HCT116 (cell line): ENCODE results near the gene C4orf50. TPM values are rescaled to one million over a fixed set of nuclear protein-coding genes. Genes with fewer than 3 reads are reported as not detected.
A peak's percentile ranks its signal among the peaks of the same experiment; 100 is the strongest.

ENCODE experiments used
- ATAC-seq: fragments of 200-7000 bp; cut with Tn5 transposase; 2 replicates; pipeline ENCODE4 v1.9.1; 2020; ENCODE audit warnings: mild to moderate bottlenecking, moderate library complexity
- BruUV-seq: library from RNA; stranded (reverse); fragments of 400-500 nt; replicated peaks from 2 replicates; lab custom pipeline; 2021; lab: Mats Ljungman, UMichigan
- CTCF ChIA-PET: fragments of 300-600 bp; sonication (Branson Sonifier 250); formaldehyde crosslinking; loops from one replicate; lab custom pipeline; 2021; ENCODE audit warnings: antibody characterized with exemption; lab: Charles Lee
- POLR2A ChIA-PET: fragments of 300-600, 350-600 bp; sonication (Branson Sonifier 250); formaldehyde crosslinking; loops from one replicate; lab custom pipeline; 2021; ENCODE audit warnings: antibody characterized with exemption; lab: Charles Lee
- RAD21 ChIA-PET, 2 experiments: fragments of 300-600 bp; sonication (Branson Sonifier 250); formaldehyde crosslinking; loops; one replicate each; lab custom pipeline; 2023; ENCODE audit warnings: low total read pairs in 2 of 2; ENCODE audit not compliant: uncharacterized antibody in 2 of 2, unreplicated experiment in 2 of 2, low non-redundant PET in 1 of 2; lab: Charles Lee
- DNase-seq: peaks from one replicate; pipeline ENCODE4 v3.0.0-alpha.2; 2010; ENCODE audit warnings: low read depth, low spot score
- H2AFZ ChIP-seq: fragments of 200-600 bp; shearing (Covaris generic), sonication (generic); 2 replicates; pipeline ENCODE4 v1.6.1; 2017; ENCODE audit warnings: low read depth, mixed run types, mixed read lengths, antibody characterized with exemption, low read length; ENCODE audit not compliant: poor library complexity, severe bottlenecking
- H3K27ac ChIP-seq: 2 replicates; pipeline ENCODE4 v1.5.1; 2012; ENCODE audit warnings: low read depth, low read length
- H3K27me3 ChIP-seq: fragments of 200-600 bp; sonication (generic); 2 replicates; pipeline ENCODE4 v1.6.1; 2016; ENCODE audit warnings: mixed run types, low read length, mixed read lengths; ENCODE audit not compliant: insufficient read depth
- H3K36me3 ChIP-seq, 2 experiments: fragments of 200-500 bp in 1 of 2; fragments of 200-600 bp in 1 of 2; sonication (Bioruptor generic) in 1 of 2; sonication (generic) in 1 of 2; 2 replicates each; pipeline versions ENCODE4 v1.5.1 to v1.6.1; 2014 to 2016; ENCODE audit warnings: low read length in 2 of 2, inconsistent platforms in 1 of 2, mixed read lengths in 1 of 2, mixed run types in 1 of 2; ENCODE audit not compliant: insufficient read depth in 2 of 2, control insufficient read depth in 1 of 2
- H3K4me1 ChIP-seq, 2 experiments: fragments of 200-600 bp in 1 of 2; sonication (generic) in 1 of 2; 2 replicates each; pipeline versions ENCODE4 v1.5.1 to v1.6.1; 2012 to 2017; ENCODE audit warnings: low read length in 2 of 2, inconsistent platforms in 1 of 2, mild to moderate bottlenecking in 1 of 2, mixed read lengths in 1 of 2, mixed run types in 1 of 2, moderate library complexity in 1 of 2; ENCODE audit not compliant: insufficient read depth in 2 of 2, control insufficient read depth in 1 of 2
- H3K4me2 ChIP-seq: fragments of 200-600 bp; sonication (generic); 2 replicates; pipeline ENCODE4 v1.6.1; 2017; ENCODE audit warnings: mixed run types, low read length, mixed read lengths
- H3K4me3 ChIP-seq, 2 experiments: fragments of 200-600 bp in 1 of 2; sonication (generic) in 1 of 2; replicated peaks in 1 of 2; 2 replicates each; pipeline ENCODE4 v1.5.1; 2011 to 2016; ENCODE audit warnings: low read length in 2 of 2, control low read depth in 1 of 2, low read depth in 1 of 2, mild to moderate bottlenecking in 1 of 2, mixed read lengths in 1 of 2, mixed run types in 1 of 2
- H3K79me2 ChIP-seq: fragments of 200-600 bp; sonication (generic); 2 replicates; pipeline ENCODE4 v1.6.1; 2017; ENCODE audit warnings: mild to moderate bottlenecking, mixed run types, low read length, moderate library complexity, mixed read lengths; ENCODE audit not compliant: insufficient read depth
- H3K9ac ChIP-seq: fragments of 200-600 bp; sonication (generic); 2 replicates; pipeline ENCODE4 v1.6.1; 2016; ENCODE audit warnings: low read length, mixed read lengths
- H3K9me2 ChIP-seq: fragments of 200-600 bp; sonication (generic), shearing (Covaris generic); 2 replicates; pipeline ENCODE4 v1.6.1; 2017; ENCODE audit warnings: mixed run types, mild to moderate bottlenecking, moderate library complexity; ENCODE audit not compliant: insufficient read depth
- H3K9me3 ChIP-seq, 2 experiments: fragments of 200-500 bp in 1 of 2; fragments of 200-600 bp in 1 of 2; sonication (Bioruptor generic) in 1 of 2; sonication (generic) in 1 of 2; 2 replicates each; pipeline ENCODE4 v1.6.1; 2014 to 2017; ENCODE audit warnings: low read length in 2 of 2, mixed read lengths in 2 of 2, inconsistent platforms in 1 of 2, low read depth in 1 of 2, mild to moderate bottlenecking in 1 of 2, mixed run types in 1 of 2, moderate library complexity in 1 of 2; ENCODE audit not compliant: control insufficient read depth in 1 of 2, insufficient read depth in 1 of 2
- H4K20me1 ChIP-seq: fragments of 200-600 bp; sonication (generic), shearing (Covaris generic); 2 replicates; pipeline ENCODE4 v1.6.1; 2017; ENCODE audit warnings: mixed run types, mild to moderate bottlenecking, moderate library complexity; ENCODE audit not compliant: insufficient read depth
- EGR1 ChIP-seq: IDR thresholded peaks from 2 replicates; pipeline ENCODE4 v1.6.1; 2012; ENCODE audit warnings: low read depth
- EZH2 ChIP-seq: fragments of 200-600 bp; sonication (generic); IDR thresholded peaks from 2 replicates; pipeline ENCODE4 v1.6.1; 2017; ENCODE audit warnings: antibody characterized with exemption, mixed run types
- JUND ChIP-seq: IDR thresholded peaks from 2 replicates; pipeline ENCODE4 v1.6.1; 2012
- RAD21 ChIP-seq: IDR thresholded peaks from 2 replicates; pipeline ENCODE4 v1.6.1; 2012; ENCODE audit warnings: low read depth, mild to moderate bottlenecking
- REST ChIP-seq: IDR thresholded peaks from 2 replicates; pipeline ENCODE4 v1.6.1; 2012; ENCODE audit warnings: low read depth
- SP1 ChIP-seq: IDR thresholded peaks from 2 replicates; pipeline ENCODE4 v1.6.1; 2012; ENCODE audit warnings: low read depth
- SRF ChIP-seq: IDR thresholded peaks from 2 replicates; pipeline ENCODE4 v1.6.1; 2012; ENCODE audit warnings: low read depth
- ZNF274 ChIP-seq: fragments of 200-500 bp; sonication (Bioruptor generic); IDR thresholded peaks from 2 replicates; pipeline ENCODE4 v1.6.1; 2014; ENCODE audit warnings: mild to moderate bottlenecking, low read depth, low read length, inconsistent platforms
- intact Hi-C: fragments of 100-400 bp; cut with micrococcal nuclease; formaldehyde crosslinking; loops from 2 replicates; pipeline ENCODE4 v1.10.0; 2022
- total RNA-seq: library from RNA; stranded (reverse); gene quantifications from one replicate; pipeline ENCODE4 v1.2.1, GENCODE V29; 2021; ENCODE audit not compliant: unreplicated experiment

The C4orf50 gene
- total RNA-seq, 1 experiment from 2014 or later, result not detected

DNA sequence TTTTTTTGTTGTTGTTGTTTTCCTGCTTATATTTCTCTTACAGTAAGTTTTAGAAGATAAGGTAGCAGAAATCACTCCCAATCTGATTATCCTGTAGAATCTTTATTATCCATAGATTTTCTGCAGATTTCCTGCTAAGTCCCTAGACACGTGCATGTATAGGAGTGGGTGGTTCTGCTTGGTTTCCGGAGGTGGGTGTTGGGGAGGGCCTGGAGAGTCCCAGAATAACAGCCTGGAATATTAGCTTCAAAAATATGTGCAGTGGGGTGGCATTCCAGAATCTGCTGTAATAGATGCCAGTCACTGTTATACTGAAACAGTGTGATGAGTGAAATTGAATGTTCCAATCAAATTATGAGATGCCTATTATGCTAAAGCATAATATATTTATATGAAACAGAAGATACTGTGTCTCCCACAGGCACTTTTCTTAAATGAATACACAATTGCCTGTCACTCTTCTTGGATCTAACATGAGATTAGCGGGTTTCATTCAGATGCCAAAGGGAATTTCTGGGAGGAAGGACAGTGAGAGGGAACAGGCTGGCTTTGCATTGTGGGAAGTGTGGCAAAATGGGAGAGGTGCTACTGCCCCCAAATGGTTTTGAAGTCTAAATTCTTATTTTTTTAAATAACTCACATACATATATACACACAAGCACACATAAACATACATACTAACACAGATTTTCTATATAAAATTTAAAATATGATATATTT is 37.6 kb downstream of the C4orf50 start:
- CTCF ChIA-PET, result interaction anchor here (0.7 to 2.5 kb wide), 11 partner anchors 9 to 176 kb away, joined by 3 to 18 read pairs (median 4); no protein-coding TSS in a partner anchor
- intact Hi-C loops, result loop anchor here (1.0 kb wide), 1 partner anchor 159 kb away; no protein-coding TSS in a partner anchor
- peak; percentile 21; the same call in 1 of the 2 replicates for TF ChIP-seq RAD21
- no peak for TF ChIP-seq JUND
- TF ChIP-seq EGR1, result no peak
- TF ChIP-seq REST, result no peak
- no peak for TF ChIP-seq SP1
- no peak for TF ChIP-seq SRF
- no peak for TF ChIP-seq ZNF274
- no peak for TF ChIP-seq EZH2
- TF ChIP-seq, all 23 proteins: peak for 1
- no peak overlapping the region for H3K9ac ChIP-seq
- no peaks in the 10 kb centered on the region for H3K36me3 ChIP-seq
- H3K27ac ChIP-seq, result no peak overlapping the region
- H3K4me2 ChIP-seq, result no peak overlapping the region
- BruUV-seq, result no TSS peak
- no peaks in the 10 kb centered on the region; a peak in 2 of 4 replicates for H3K9me3 ChIP-seq
- RAD21 ChIA-PET, result interaction anchor here (0.6 to 0.8 kb wide), 3 partner anchors 159 to 174 kb away, joined by 4 read pairs; no protein-coding TSS in a partner anchor
- H2AFZ ChIP-seq, result no peak overlapping the region
- H3K9me2 ChIP-seq, result no peaks in the 10 kb centered on the region
- no peaks in the 10 kb centered on the region for H3K79me2 ChIP-seq
- DNase-seq (peak; percentile 7), ATAC-seq (peak; percentile 63)
- POLR2A ChIA-PET, result no interaction called here
- H3K27me3 ChIP-seq, result peaks cover 33% of the 10 kb centered on the region
- no peaks in the 10 kb centered on the region for H3K4me1 ChIP-seq
- H3K4me3 ChIP-seq, result no peak overlapping the region
- no peaks in the 10 kb centered on the region for H4K20me1 ChIP-seq
